ENCODE measurements around the gene VIL1. TPM values are rescaled to one million over a fixed set of nuclear protein-coding genes. Genes with fewer than 3 reads are reported as not detected.

Gene VIL1
- total and polyA plus RNA-seq, 2 of the 13 experiments (the other 11 are each of a cell fraction or from before 2014, with no cell fraction given) = 287 to 301 TPM

GRCh38 chr2:218397820-218398436, 21.0 kb upstream of the VIL1 start (continued):
- 0 out of 2 replicates have a peak, but pooled peaks have one; percentile 80 for TF ChIP-seq ZNF530 (CRISPR knock-in tag; IDR thresholded peaks at IDR 0.05; ENCODE audit: low read depth)
- TF ChIP-seq ZBTB49 (CRISPR knock-in tag; IDR thresholded peaks at IDR 0.05; ENCODE audit: borderline replicate concordance) = peak; percentile 59; the same call in 1 of the 2 replicates
- peak; percentile 88; the same call in 1 of the 2 replicates for TF ChIP-seq CSRNP1 (CRISPR knock-in tag; IDR thresholded peaks at IDR 0.05)
- TF ChIP-seq SNAPC2 (CRISPR knock-in tag; IDR thresholded peaks at IDR 0.05) = peak; percentile 96; the same call in 1 of the 2 replicates
- TF ChIP-seq RAD21 (CRISPR knock-in tag; IDR thresholded peaks at IDR 0.05) = no peak; the same call in 1 of the 2 replicates
- TF ChIP-seq ZEB1 (IDR thresholded peaks at IDR 0.05; ENCODE audit: insufficient replicate concordance, low read depth) = no peak
- TF ChIP-seq ZNF761 (CRISPR knock-in tag; conservative IDR thresholded peaks at IDR 0.05) = peak; percentile 95
- TF ChIP-seq RCOR2 (CRISPR knock-in tag; IDR thresholded peaks at IDR 0.05) = peak; percentile 100
- TF ChIP-seq ZBTB34 (CRISPR knock-in tag; IDR thresholded peaks at IDR 0.05) = peak; percentile 76; the same call in 1 of the 2 replicates
- no peak for TF ChIP-seq ZNF33A (CRISPR knock-in tag; IDR thresholded peaks at IDR 0.05; ENCODE audit: borderline replicate concordance)
- no peak; the same call in none of the 2 replicates for TF ChIP-seq ZNF83 (CRISPR knock-in tag; IDR thresholded peaks at IDR 0.05; ENCODE audit: borderline replicate concordance)
- no peak; the same call in 1 of the 2 replicates for TF ChIP-seq ZNF44 (CRISPR knock-in tag; IDR thresholded peaks at IDR 0.05)
- TF ChIP-seq ZNF841 (CRISPR knock-in tag; IDR thresholded peaks at IDR 0.05; ENCODE audit: borderline replicate concordance) = no peak; the same call in 1 of the 2 replicates
- TF ChIP-seq ATF7-NPFF (CRISPR knock-in tag; IDR thresholded peaks at IDR 0.05; ENCODE audit: low read depth) = peak; percentile 77
- no peak for TF ChIP-seq HNRNPK (IDR thresholded peaks at IDR 0.05; ENCODE audit: low read depth, low read length, poor library complexity, severe bottlenecking)
- no peak for TF ChIP-seq CCAR2 (optimal IDR thresholded peaks at IDR 0.05; ENCODE audit: low read depth, low read length)
- TF ChIP-seq CBFB (CRISPR knock-in tag; IDR thresholded peaks at IDR 0.05) = no peak; the same call in none of the 2 replicates
- TF ChIP-seq ZNF564 (CRISPR knock-in tag; IDR thresholded peaks at IDR 0.05) = no peak; the same call in 1 of the 2 replicates
- no peak for TF ChIP-seq IKZF1 (IDR thresholded peaks at IDR 0.05)
- TF ChIP-seq ZNF781 (CRISPR knock-in tag; IDR thresholded peaks at IDR 0.05; ENCODE audit: borderline replicate concordance, not compliant biosample characterization) = no peak
- no peak for TF ChIP-seq MZF1 (CRISPR knock-in tag; IDR thresholded peaks at IDR 0.05; ENCODE audit: borderline replicate concordance)
- TF ChIP-seq ARID3A (IDR thresholded peaks at IDR 0.05; ENCODE audit: low read depth, low read length) = no peak

All from HepG2 (cell line).